NT2/D1 (cell line): Measurements from ENCODE around the gene SEC14L2.

Experiments used
- SUZ12 ChIP-seq: IDR thresholded peaks from 2 replicates; pipeline ENCODE4 v1.6.1; 2011; ENCODE audit not compliant: insufficient read length, insufficient read depth; ENCODE audit errors: extremely low read depth
- YY1 ChIP-seq: IDR thresholded peaks from 2 replicates; pipeline ENCODE4 v1.6.1; 2011; ENCODE audit not compliant: insufficient read length, insufficient read depth
- ZNF274 ChIP-seq: IDR thresholded peaks from 2 replicates; pipeline ENCODE4 v1.6.1; 2011; ENCODE audit warnings: mild to moderate bottlenecking, low read depth, low read length

- no peak for TF ChIP-seq YY1
- no peak for TF ChIP-seq ZNF274
- TF ChIP-seq SUZ12, result no peak
Observed at GRCh38 chr22:30406400-30406799, 9.6 kb downstream of the SEC14L2 start.
